ENCODE measurements around the gene PARD3B. TPM values are rescaled to one million over a fixed set of nuclear protein-coding genes. Genes with fewer than 3 reads are reported as not detected.

Gene PARD3B
- total and polyA plus RNA-seq, 2 of the 4 experiments (the other 2 are of a cell fraction) = 3.3 to 15.6 TPM

- Histone ChIP-seq H2AK5ac (ENCODE audit: low read depth, low read length) (no peak overlapping the region), H2BK120ac (ENCODE audit: low read depth, low read length) (no peak overlapping the region; the same call in 1 of the 2 replicates), H3K27me3 (ENCODE audit: control insufficient read depth, insufficient read depth, low read length) (no peaks in the 10 kb centered on the region), H3K14ac (replicated peaks; ENCODE audit: low read depth, low read length) (0 out of 2 replicates have a peak overlapping the region, but pooled peaks have one; percentile 20), H3K23ac (ENCODE audit: low read depth, low read length) (no peak overlapping the region; the same call in 1 of the 2 replicates), H4K8ac (ENCODE audit: low read depth in 2 of 2, low read length in 2 of 2) (no peak overlapping the region), H2BK5ac (ENCODE audit: low read depth, low read length, poor library complexity, severe bottlenecking) (no peak overlapping the region), H3K9ac (ENCODE audit: low read depth, low read length) (no peak overlapping the region), H2BK15ac (ENCODE audit: low read depth, low read length) (no peak overlapping the region), H3K9me1 (ENCODE audit: insufficient read depth, low read length) (peaks cover 8% of the 10 kb centered on the region; the same call in 1 of the 2 replicates), H3K36me3 (ENCODE audit: control insufficient read depth, insufficient read depth, low read length) (peaks cover under 1% of the 10 kb centered on the region; the same call in 1 of the 2 replicates), H3K4ac (ENCODE audit: low read depth, low read length) (no peak overlapping the region), H3K56ac (ENCODE audit: extremely low read depth, insufficient read depth, low read length) (no peak overlapping the region), H4K5ac (ENCODE audit: low read depth, low read length) (no peak overlapping the region), H4K91ac (ENCODE audit: insufficient read depth, low read depth, low read length) (no peak overlapping the region), H2AK9ac (replicated peaks; ENCODE audit: low read depth, low read length, poor library complexity) (no peak overlapping the region), H3K4me3 (ENCODE audit: insufficient read depth, low read depth, low read length) (no peak overlapping the region), H3K18ac (ENCODE audit: low read depth, low read length) (no peak overlapping the region), H3K9me3 (ENCODE audit: control insufficient read depth, insufficient read depth, low read length) (no peaks in the 10 kb centered on the region), H3K79me1 (ENCODE audit: low read depth in 1 of 2, low read length in 2 of 2) (no peaks in the 10 kb centered on the region), H3K27ac (ENCODE audit: insufficient read depth, low read length) (peak overlapping the region; percentile 49; the same call in 1 of the 2 replicates), H3K4me2 (ENCODE audit: low read depth, low read length) (peak overlapping the region; percentile 6; the same call in 1 of the 2 replicates), H4K20me1 (ENCODE audit: insufficient read depth, low read length) (peaks cover 6% of the 10 kb centered on the region; the same call in 1 of the 2 replicates), H2BK20ac (ENCODE audit: low read depth, low read length) (no peak overlapping the region), H2AFZ (replicated peaks; ENCODE audit: low read length, poor library complexity) (no peak overlapping the region), H3K4me1 (ENCODE audit: control insufficient read depth, insufficient read depth, low read length) (peaks cover 8% of the 10 kb centered on the region; the same call in 1 of the 2 replicates)
- TF ChIP-seq CEBPB (IDR thresholded peaks at IDR 0.05; ENCODE audit: low read depth, low read length) = peak; percentile 75
- no peak for TF ChIP-seq MXI1 (IDR thresholded peaks at IDR 0.05; ENCODE audit: borderline replicate concordance, low read depth, low read length)
- intact Hi-C loops (cut with micrococcal nuclease) (no loop called here), dilution Hi-C loops (cut with HindIII; ENCODE audit: low sequenced_read_pairs, unreplicated experiment) (no loop called here), in situ Hi-C loops (cut with MboI; ENCODE audit: low sequenced_read_pairs) (no loop called here)
- no TSS peak for BruUV-seq (replicated peaks)
- DNase-seq (peak; percentile 82), ATAC-seq (ENCODE audit: low read depth) (peak; percentile 75)
- WGBS, 2 experiments (ENCODE audit: extremely low coverage in 2 of 2, insufficient read length in 1 of 2) = 95% methylated on average over 3 of the region's 9 CpGs; no CpG with 5 or more reads in 1 of the 2 experiments
- POLR2A ChIA-PET (ENCODE audit: unreplicated experiment) = no interaction called here
- CTCF ChIA-PET = interaction anchor here (0.6 kb wide), 1 partner anchor 329 kb away, joined by 4 read pairs; no protein-coding TSS in a partner anchor
These were observed 643.2 kb downstream of the PARD3B start for GRCh38 chr2:205188239-205189138.
